ENCODE data around the gene DCAF11. TPM values are rescaled to one million over a fixed set of nuclear protein-coding genes. Genes with fewer than 3 reads are reported as not detected.

DCAF11 gene
- total and polyA plus RNA-seq, 2 of the 13 experiments (the other 11 are each of a cell fraction or from before 2014, with no cell fraction given) = 150 to 257 TPM

DNA sequence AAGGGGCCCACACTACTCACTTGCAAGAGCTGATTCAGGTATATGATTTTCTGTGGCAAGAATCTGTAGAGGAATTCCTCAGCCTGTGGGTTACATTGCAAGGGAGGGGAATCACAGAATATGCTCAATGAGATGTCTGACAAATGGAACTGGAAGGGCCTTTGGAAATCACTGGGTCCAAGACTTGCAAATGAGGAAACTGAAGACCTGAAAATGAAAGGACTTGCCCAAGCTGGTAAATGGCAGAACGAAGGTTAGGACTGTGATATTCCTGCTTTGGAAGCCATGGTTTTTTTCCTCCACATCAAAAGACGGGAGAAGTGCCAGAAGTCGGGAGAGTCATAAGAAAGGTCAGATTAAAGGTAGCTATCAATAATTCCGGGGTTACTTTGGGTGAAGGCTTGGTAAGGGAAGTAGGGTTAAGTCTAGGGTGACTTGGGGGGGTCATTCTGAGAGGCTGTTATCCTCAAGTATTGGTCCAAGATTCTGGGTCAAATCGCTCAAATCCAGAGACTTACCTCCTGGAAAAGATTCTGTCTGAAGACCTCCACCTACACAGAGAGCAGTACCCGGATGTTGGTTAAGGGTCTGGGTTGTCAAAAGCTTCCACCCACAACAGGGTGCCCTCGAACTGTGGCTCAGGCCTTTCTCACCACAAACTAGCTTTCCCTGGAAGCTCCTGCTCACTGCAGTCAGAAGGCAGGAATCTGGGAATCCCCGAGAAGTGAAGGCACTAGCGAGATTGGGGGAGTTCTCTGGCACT is 31.3 kb downstream of the DCAF11 start (continued):
- 0 out of 2 replicates have a peak, but pooled peaks have one; percentile 13 for TF ChIP-seq ZNF24 (IDR thresholded peaks at IDR 0.05)
- TF ChIP-seq, protein P1, sequence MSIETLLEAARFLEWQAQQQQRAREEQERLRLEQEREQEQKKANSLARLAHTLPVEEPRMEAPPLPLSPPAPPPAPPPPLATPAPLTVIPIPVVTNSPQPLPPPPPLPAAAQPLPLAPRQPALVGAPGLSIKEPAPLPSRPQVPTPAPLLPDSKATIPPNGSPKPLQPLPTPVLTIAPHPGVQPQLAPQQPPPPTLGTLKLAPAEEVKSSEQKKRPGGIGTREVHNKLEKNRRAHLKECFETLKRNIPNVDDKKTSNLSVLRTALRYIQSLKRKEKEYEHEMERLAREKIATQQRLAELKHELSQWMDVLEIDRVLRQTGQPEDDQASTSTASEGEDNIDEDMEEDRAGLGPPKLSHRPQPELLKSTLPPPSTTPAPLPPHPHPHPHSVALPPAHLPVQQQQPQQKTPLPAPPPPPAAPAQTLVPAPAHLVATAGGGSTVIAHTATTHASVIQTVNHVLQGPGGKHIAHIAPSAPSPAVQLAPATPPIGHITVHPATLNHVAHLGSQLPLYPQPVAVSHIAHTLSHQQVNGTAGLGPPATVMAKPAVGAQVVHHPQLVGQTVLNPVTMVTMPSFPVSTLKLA (IDR thresholded peaks at IDR 0.05) = no peak
- TF ChIP-seq MTA1 (CRISPR knock-in tag; IDR thresholded peaks at IDR 0.05; ENCODE audit: borderline replicate concordance) = no peak
- TF ChIP-seq, protein P2, sequence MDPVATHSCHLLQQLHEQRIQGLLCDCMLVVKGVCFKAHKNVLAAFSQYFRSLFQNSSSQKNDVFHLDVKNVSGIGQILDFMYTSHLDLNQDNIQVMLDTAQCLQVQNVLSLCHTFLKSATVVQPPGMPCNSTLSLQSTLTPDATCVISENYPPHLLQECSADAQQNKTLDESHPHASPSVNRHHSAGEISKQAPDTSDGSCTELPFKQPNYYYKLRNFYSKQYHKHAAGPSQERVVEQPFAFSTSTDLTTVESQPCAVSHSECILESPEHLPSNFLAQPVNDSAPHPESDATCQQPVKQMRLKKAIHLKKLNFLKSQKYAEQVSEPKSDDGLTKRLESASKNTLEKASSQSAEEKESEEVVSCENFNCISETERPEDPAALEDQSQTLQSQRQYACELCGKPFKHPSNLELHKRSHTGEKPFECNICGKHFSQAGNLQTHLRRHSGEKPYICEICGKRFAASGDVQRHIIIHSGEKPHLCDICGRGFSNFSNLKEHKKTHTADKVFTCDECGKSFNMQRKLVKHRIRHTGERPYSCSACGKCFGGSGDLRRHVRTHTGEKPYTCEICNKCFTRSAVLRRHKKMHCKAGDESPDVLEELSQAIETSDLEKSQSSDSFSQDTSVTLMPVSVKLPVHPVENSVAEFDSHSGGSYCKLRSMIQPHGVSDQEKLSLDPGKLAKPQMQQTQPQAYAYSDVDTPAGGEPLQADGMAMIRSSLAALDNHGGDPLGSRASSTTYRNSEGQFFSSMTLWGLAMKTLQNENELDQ (CRISPR knock-in tag; IDR thresholded peaks at IDR 0.05; ENCODE audit: borderline replicate concordance) = no peak
- TF ChIP-seq, protein P3, sequence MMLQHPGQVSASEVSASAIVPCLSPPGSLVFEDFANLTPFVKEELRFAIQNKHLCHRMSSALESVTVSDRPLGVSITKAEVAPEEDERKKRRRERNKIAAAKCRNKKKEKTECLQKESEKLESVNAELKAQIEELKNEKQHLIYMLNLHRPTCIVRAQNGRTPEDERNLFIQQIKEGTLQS (CRISPR knock-in tag; IDR thresholded peaks at IDR 0.05) = no peak
- 0 out of 2 replicates have a peak, but pooled peaks have one; percentile 80 for TF ChIP-seq ZNF552 (CRISPR knock-in tag; IDR thresholded peaks at IDR 0.05; ENCODE audit: borderline replicate concordance)
- TF ChIP-seq FOXA3 (CRISPR knock-in tag; IDR thresholded peaks at IDR 0.05) = no peak
- TF ChIP-seq ATF7 (IDR thresholded peaks at IDR 0.05) = no peak
- TF ChIP-seq ATF7 (CRISPR knock-in tag; IDR thresholded peaks at IDR 0.05) = no peak
- no peak for TF ChIP-seq HHEX (CRISPR knock-in tag; IDR thresholded peaks at IDR 0.05)
- no peak for TF ChIP-seq ISX (CRISPR knock-in tag; conservative IDR thresholded peaks at IDR 0.05)
- 0 out of 2 replicates have a peak, but pooled peaks have one; percentile 6 for TF ChIP-seq BRD4 (CRISPR knock-in tag; IDR thresholded peaks at IDR 0.05)
- TF ChIP-seq SMAD1 (CRISPR knock-in tag; IDR thresholded peaks at IDR 0.05; ENCODE audit: borderline replicate concordance, low read depth) = no peak
- TF ChIP-seq, protein P4, sequence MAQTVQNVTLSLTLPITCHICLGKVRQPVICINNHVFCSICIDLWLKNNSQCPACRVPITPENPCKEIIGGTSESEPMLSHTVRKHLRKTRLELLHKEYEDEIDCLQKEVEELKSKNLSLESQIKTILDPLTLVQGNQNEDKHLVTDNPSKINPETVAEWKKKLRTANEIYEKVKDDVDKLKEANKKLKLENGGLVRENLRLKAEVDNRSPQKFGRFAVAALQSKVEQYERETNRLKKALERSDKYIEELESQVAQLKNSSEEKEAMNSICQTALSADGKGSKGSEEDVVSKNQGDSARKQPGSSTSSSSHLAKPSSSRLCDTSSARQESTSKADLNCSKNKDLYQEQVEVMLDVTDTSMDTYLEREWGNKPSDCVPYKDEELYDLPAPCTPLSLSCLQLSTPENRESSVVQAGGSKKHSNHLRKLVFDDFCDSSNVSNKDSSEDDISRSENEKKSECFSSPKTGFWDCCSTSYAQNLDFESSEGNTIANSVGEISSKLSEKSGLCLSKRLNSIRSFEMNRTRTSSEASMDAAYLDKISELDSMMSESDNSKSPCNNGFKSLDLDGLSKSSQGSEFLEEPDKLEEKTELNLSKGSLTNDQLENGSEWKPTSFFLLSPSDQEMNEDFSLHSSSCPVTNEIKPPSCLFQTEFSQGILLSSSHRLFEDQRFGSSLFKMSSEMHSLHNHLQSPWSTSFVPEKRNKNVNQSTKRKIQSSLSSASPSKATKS (CRISPR knock-in tag; IDR thresholded peaks at IDR 0.05) = no peak
- no peak for TF ChIP-seq ZNF615 (CRISPR knock-in tag; IDR thresholded peaks at IDR 0.05; ENCODE audit: borderline replicate concordance)
- no peak for TF ChIP-seq ZNF839 (CRISPR knock-in tag; IDR thresholded peaks at IDR 0.05; ENCODE audit: borderline replicate concordance)
- no peak for TF ChIP-seq KLF15 (CRISPR knock-in tag; IDR thresholded peaks at IDR 0.05; ENCODE audit: borderline replicate concordance)
- TF ChIP-seq ZFP82 (CRISPR knock-in tag; IDR thresholded peaks at IDR 0.05; ENCODE audit: borderline replicate concordance) = no peak
